LNCAP (cell line): ENCODE results near the gene KCP.

Experiments
- TF ChIP-seq, protein P1 (sequence below): fragments of 450-650 bp; IDR thresholded peaks from 2 replicates; pipeline ENCODE4 v1.5.1; 2017; ENCODE audit warnings: mild to moderate bottlenecking

The KCP gene

DNA sequence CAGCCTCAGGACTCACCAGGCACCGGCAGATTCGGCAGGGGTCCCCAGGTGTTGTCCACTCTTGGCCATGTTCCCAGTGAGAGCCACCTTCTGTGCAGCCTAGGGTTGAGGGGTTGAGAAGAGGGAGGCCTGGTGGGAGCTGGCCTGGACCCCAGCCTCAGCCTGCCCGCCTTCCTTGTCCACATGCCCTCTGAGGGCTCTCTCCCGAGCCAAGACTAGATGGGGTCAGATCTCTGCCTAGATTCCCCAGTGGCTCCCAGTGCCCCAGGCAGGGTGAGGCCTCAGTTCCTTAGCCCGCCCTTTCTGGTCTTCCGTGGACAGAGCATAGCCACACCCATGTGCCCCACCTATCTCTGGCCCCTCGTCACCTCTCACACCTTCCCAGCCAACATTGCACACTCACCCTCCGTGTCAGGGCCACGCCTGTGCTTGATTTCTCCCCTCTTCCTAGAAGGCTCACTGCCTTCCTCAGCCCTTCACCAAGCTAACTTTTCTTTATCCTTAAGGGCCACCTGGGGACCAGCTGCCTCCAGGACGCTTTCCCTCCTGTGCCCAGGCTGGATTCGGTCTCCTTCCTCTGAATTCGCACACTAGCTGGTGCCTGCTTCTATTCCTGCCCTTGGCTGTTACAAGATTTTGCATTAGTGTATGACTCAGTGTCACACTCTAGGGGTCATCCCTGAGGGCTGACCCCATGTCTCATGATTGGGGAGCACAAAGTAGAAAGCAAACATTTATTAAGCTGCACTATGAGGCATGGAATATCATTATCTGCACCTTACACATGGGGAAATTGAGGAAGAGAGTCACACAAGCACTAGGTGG is 7.5 kb downstream of the KCP start:
- TF ChIP-seq, protein P1, sequence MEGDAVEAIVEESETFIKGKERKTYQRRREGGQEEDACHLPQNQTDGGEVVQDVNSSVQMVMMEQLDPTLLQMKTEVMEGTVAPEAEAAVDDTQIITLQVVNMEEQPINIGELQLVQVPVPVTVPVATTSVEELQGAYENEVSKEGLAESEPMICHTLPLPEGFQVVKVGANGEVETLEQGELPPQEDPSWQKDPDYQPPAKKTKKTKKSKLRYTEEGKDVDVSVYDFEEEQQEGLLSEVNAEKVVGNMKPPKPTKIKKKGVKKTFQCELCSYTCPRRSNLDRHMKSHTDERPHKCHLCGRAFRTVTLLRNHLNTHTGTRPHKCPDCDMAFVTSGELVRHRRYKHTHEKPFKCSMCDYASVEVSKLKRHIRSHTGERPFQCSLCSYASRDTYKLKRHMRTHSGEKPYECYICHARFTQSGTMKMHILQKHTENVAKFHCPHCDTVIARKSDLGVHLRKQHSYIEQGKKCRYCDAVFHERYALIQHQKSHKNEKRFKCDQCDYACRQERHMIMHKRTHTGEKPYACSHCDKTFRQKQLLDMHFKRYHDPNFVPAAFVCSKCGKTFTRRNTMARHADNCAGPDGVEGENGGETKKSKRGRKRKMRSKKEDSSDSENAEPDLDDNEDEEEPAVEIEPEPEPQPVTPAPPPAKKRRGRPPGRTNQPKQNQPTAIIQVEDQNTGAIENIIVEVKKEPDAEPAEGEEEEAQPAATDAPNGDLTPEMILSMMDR, result no peak

- TF ChIP-seq, protein P1, result no peak
These were observed 10.3 kb downstream of the KCP start for GRCh38 chr7:128900237-128900636.

DNA sequence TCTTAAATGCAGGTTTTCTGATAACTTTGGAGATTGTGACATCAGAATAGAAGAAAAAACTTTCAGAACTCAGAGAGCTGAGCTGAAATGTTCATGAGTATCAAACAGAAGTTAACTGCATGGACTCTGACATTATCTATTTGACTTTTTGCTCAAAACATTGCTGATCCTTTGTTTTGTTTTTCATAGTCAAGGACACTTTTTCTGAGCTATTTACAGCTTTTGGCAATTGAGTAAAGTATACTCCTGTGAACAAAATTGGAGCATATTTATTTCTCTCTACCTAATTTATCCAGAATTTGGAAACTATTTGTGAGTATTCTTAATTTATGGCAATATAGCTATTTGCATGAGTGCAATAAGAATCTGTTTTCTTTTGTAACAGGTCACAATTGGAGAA is 11.1 kb downstream of the KCP start:
- TF ChIP-seq, protein P1, result no peak

- TF ChIP-seq, protein P1, result no peak
These were observed 15.2 kb downstream of the KCP start for GRCh38 chr7:128895320-128895719.

GRCh38 chr7:128894101-128894440 is 16.4 kb downstream of the KCP start:
- TF ChIP-seq, protein P1, result no peak

GRCh38 chr7:128893251-128894100 is 17.0 kb downstream of the KCP start:
- TF ChIP-seq, protein P1, result no peak

DNA sequence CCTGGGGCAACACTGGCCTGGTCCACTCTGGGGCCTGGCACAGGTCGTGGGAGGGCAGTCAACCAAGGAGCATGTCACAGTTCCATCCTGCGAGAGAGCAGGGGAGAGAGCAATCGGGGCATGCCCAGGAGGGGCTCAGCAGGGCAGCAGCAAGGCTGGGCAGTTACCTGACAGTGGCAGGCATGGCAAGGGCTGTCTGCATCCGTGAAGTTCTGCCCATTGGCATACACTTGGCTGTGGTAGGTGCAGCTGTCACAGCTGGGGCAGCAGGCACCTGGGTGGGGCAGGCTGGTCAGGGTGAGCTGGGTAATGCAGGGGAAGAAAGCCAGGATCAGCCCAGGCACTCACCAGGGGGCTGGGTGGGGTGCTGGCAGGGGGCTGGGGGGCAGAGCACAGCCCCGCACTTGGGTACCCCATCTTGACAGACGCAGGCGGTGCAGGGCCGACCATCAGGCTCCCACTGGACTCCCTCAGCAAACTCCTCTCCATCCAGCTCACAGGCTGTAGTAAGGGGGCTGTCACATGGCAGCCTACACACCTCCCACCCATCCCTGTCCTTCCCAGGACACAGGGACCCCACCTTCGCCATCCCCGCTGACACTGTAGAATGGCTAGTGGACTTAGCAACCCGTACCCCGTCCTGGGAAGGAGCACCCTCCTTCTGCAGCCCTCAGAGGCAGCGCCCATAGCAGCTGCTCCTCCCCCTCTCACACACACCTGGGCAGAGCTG is 17.8 kb downstream of the KCP start:
- TF ChIP-seq, protein P1, result no peak
